Measurements from ENCODE around the gene IGFBP5.

DNA sequence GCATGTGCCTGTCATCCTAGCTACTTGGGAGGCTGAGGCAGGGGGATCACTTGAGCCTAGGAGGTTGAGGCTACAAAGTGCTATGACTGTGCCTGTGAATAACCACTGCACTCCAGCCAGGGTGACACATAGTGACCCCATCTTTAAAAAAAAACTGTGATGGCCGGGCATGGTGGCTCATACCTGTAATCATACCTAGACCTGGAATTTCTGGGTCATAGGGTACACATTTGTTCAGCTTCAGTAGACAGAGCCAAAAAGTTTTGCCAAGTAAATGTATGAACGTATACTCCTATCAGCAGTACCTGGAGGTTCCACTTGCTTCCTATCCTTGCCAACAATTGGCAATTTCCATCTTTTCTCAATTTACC is 68.5 kb downstream of the IGFBP5 start:
- TF ChIP-seq POLR2AphosphoS5 (IDR thresholded peaks at IDR 0.05) (no peak), CTCF (IDR thresholded peaks at IDR 0.05) (no peak), POLR2A (IDR thresholded peaks at IDR 0.05) (no peak)
